ENCODE data around the gene UHMK1. TPM values are rescaled to one million over a fixed set of nuclear protein-coding genes. Genes with fewer than 3 reads are reported as not detected.

UHMK1 gene
- total RNA-seq, 1 experiment from 2014 or later, result 15.8 TPM

DNA sequence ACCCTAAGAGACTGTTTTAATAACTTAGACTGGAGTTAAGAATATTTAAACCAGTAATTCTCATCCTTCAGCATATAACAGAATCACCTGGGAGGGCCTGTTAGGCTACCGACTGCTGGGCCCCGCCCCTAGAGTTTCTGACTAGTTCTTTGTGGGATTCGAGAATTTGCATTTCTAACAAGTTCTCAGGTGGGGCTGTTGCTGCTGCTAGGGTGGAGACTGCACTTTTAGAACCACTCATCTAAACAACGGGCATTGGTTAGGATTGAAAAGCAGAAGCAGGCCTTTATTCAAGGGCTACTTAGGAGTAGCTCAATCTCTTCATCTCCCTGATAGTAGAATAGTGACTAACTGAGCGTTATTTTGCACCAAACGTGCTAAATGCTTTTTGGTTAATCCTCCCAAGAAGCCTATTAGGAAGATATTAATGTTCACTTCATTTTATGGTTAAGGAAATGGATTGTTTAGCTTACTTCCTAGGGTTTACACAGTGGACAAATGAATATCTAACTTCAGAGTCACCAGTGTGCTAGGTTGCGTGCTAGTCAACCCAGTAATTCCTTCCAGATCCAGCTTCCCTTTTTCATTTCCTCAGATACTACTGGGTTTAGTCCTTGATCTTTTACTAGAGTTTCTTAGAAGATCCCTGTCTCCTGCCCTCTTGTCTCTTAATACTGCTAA, 32.8 kb downstream of the UHMK1 start:
- Mint-ChIP-seq H3K27ac (peak overlapping the region in 2 of 3 experiments; percentile 59 to 82; a peak in 4 of 7 replicates), H3K27me3 (ENCODE audit: low read depth) (no peaks in the 10 kb centered on the region), H3K9me3 (no peaks in the 10 kb centered on the region), H3K4me3 (no peak overlapping the region), H3K4me1 (peaks cover 15 to 16% of the 10 kb centered on the region in 2 experiments), H3K36me3 (ENCODE audit: insufficient read depth in 1 of 3, low read depth in 3 of 3) (peaks cover 0 to 6% (median 4%) of the 10 kb centered on the region in 3 experiments; a peak in 4 of 7 replicates)
- Histone ChIP-seq H2BK5ac (ENCODE audit: insufficient read length, low read length) (no peak overlapping the region), H3K9me3 (ENCODE audit: control insufficient read depth, low read depth, low read length) (no peaks in the 10 kb centered on the region), H4K91ac (ENCODE audit: insufficient read length, low read depth, low read length) (no peak overlapping the region), H2BK120ac (ENCODE audit: low read depth, low read length, poor library complexity, severe bottlenecking) (no peak overlapping the region), H3K4ac (ENCODE audit: low read depth, low read length) (no peak overlapping the region), H3K4me2 (ENCODE audit: insufficient read depth, insufficient read length, low read length) (no peak overlapping the region), H3K23ac (ENCODE audit: insufficient read length, low read depth, low read length) (no peak overlapping the region), H2BK15ac (ENCODE audit: low read depth, low read length) (no peak overlapping the region), H2AFZ (ENCODE audit: low read length) (no peak overlapping the region), H3K9ac (ENCODE audit: extremely low read depth, insufficient read length, low read length) (no peak overlapping the region), H2AK5ac (ENCODE audit: insufficient read length, low read length) (no peak overlapping the region), H2BK12ac (ENCODE audit: insufficient read length, low read depth, low read length) (no peak overlapping the region), H4K8ac (replicated peaks; ENCODE audit: insufficient read length, low read depth, low read length) (no peak overlapping the region), H3K4me1 (ENCODE audit: insufficient read depth, low read length) (no peaks in the 10 kb centered on the region), H3K79me2 (ENCODE audit: insufficient read depth, low read length) (no peaks in the 10 kb centered on the region), H3T11ph (ENCODE audit: low read length) (no peak overlapping the region), H3K79me1 (ENCODE audit: insufficient read depth, low read depth, low read length, poor library complexity, severe bottlenecking) (no peaks in the 10 kb centered on the region), H4K20me1 (ENCODE audit: control insufficient read depth, insufficient read depth, insufficient read length) (no peaks in the 10 kb centered on the region), H2BK20ac (ENCODE audit: low read depth, low read length, poor library complexity, severe bottlenecking) (no peak overlapping the region), H3K27ac (ENCODE audit: insufficient read length, low read depth, low read length) (no peak overlapping the region), H4K5ac (ENCODE audit: insufficient read length, low read depth, low read length) (no peak overlapping the region), H3K27me3 (ENCODE audit: insufficient read depth, low read length) (no peaks in the 10 kb centered on the region), H3K18ac (ENCODE audit: insufficient read length, low read depth, low read length) (no peak overlapping the region), H3K56ac (ENCODE audit: insufficient read length, low read depth, low read length) (no peak overlapping the region), H3K14ac (ENCODE audit: insufficient read depth, low read length) (no peak overlapping the region), H3K23me2 (ENCODE audit: insufficient read length, low read depth, low read length, poor library complexity, severe bottlenecking) (no peaks in the 10 kb centered on the region)
- TF ChIP-seq, protein P1, sequence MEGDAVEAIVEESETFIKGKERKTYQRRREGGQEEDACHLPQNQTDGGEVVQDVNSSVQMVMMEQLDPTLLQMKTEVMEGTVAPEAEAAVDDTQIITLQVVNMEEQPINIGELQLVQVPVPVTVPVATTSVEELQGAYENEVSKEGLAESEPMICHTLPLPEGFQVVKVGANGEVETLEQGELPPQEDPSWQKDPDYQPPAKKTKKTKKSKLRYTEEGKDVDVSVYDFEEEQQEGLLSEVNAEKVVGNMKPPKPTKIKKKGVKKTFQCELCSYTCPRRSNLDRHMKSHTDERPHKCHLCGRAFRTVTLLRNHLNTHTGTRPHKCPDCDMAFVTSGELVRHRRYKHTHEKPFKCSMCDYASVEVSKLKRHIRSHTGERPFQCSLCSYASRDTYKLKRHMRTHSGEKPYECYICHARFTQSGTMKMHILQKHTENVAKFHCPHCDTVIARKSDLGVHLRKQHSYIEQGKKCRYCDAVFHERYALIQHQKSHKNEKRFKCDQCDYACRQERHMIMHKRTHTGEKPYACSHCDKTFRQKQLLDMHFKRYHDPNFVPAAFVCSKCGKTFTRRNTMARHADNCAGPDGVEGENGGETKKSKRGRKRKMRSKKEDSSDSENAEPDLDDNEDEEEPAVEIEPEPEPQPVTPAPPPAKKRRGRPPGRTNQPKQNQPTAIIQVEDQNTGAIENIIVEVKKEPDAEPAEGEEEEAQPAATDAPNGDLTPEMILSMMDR (conservative IDR thresholded peaks at IDR 0.05), result no peak
- DNase-seq, result peak; percentile 67
- WGBS (ENCODE audit: extremely low coverage, insufficient read length, low lambda C conversion rate), result no CpG with 5 or more reads among the region's 7 CpGs

Measured in H9 (cell line).